WTC11 (cell line): ENCODE data around the gene EIF2D. TPM values are rescaled to one million over a fixed set of nuclear protein-coding genes. Genes with fewer than 3 reads are reported as not detected.

Experiments
- ATAC-seq: fragments of 200-7000 bp; cut with Tn5 transposase; 2 replicates; pipeline ENCODE4 v1.10.0; 2021; ENCODE audit warnings: mild to moderate bottlenecking, moderate library complexity
- CTCF ChIA-PET: fragments of 300-600 bp; sonication (Branson Sonifier 250); formaldehyde crosslinking; loops from one replicate; lab custom pipeline; 2021; ENCODE audit warnings: antibody characterized with exemption; lab: Charles Lee
- POLR2A ChIA-PET: fragments of 350-600 bp; sonication (Branson Sonifier 250); formaldehyde crosslinking; loops from one replicate; lab custom pipeline; 2021; ENCODE audit warnings: antibody characterized with exemption; lab: Charles Lee
- DNase-seq: peaks from one replicate; pipeline ENCODE4 v3.0.0; 2021; ENCODE audit warnings: low spot score
- H3K27ac Mint-ChIP-seq: 2 replicates; pipeline ENCODE4 v1.8.0; 2021; ENCODE audit warnings: mixed read lengths
- H3K27me3 Mint-ChIP-seq: 2 replicates; pipeline ENCODE4 v1.8.0; 2021; ENCODE audit warnings: low read depth, mild to moderate bottlenecking, moderate library complexity, mixed read lengths
- H3K36me3 Mint-ChIP-seq: 2 replicates; pipeline ENCODE4 v1.8.0; 2021; ENCODE audit warnings: mixed read lengths
- H3K4me1 Mint-ChIP-seq: 2 replicates; pipeline ENCODE4 v1.8.0; 2022; ENCODE audit warnings: mixed read lengths
- H3K4me3 Mint-ChIP-seq: 2 replicates; pipeline ENCODE4 v1.8.0; 2021; ENCODE audit warnings: mild to moderate bottlenecking, moderate library complexity, mixed read lengths
- H3K9me3 Mint-ChIP-seq: 2 replicates; pipeline ENCODE4 v1.8.0; 2021; ENCODE audit warnings: mixed read lengths
- ELF4 ChIP-seq: sonication (generic); formaldehyde crosslinking; IDR thresholded peaks from 2 replicates; pipeline ENCODE4 v1.8.1; 2022; ENCODE audit warnings: low read depth, mild to moderate bottlenecking, moderate library complexity, missing genetic modification reagents
- GABPB1 ChIP-seq: sonication (generic); formaldehyde crosslinking; IDR thresholded peaks from 2 replicates; pipeline ENCODE4 v1.8.1; 2023; ENCODE audit warnings: mild to moderate bottlenecking, missing genetic modification reagents
- JAZF1 ChIP-seq: fragments of 250-450 bp; sonication (Bioruptor Pico); IDR thresholded peaks from 2 replicates; pipeline ENCODE4 v1.9.0; 2021; ENCODE audit warnings: moderate library complexity, mild to moderate bottlenecking, inconsistent platforms
- NFE2L1 ChIP-seq: sonication (generic); formaldehyde crosslinking; IDR thresholded peaks from 2 replicates; pipeline ENCODE4 v1.8.1; 2023; ENCODE audit warnings: missing genetic modification reagents
- NFYB ChIP-seq: sonication (generic); formaldehyde crosslinking; conservative IDR thresholded peaks from 2 replicates; pipeline ENCODE4 v1.8.0; 2022; ENCODE audit warnings: low read depth, missing genetic modification reagents
- NR1H2 ChIP-seq: sonication (generic); formaldehyde crosslinking; IDR thresholded peaks from 2 replicates; pipeline ENCODE4 v1.9.0; 2021; ENCODE audit warnings: mild to moderate bottlenecking, moderate library complexity, missing genetic modification reagents
- RELA ChIP-seq: sonication (generic); formaldehyde crosslinking; IDR thresholded peaks from 2 replicates; pipeline ENCODE4 v1.8.1; 2022; ENCODE audit warnings: missing genetic modification reagents, mild to moderate bottlenecking, borderline replicate concordance
- SMAD3 ChIP-seq: sonication (generic); formaldehyde crosslinking; IDR thresholded peaks from 2 replicates; pipeline ENCODE4 v1.8.0; 2022; ENCODE audit warnings: missing genetic modification reagents, mild to moderate bottlenecking, borderline replicate concordance
- SOX15 ChIP-seq: fragments of 250-450 bp; sonication (Bioruptor Pico); IDR thresholded peaks from 2 replicates; pipeline ENCODE4 v1.9.0; 2021; ENCODE audit warnings: mild to moderate bottlenecking
- TEAD1 ChIP-seq: sonication (generic); formaldehyde crosslinking; IDR thresholded peaks from 2 replicates; pipeline ENCODE4 v1.8.0; 2022; ENCODE audit warnings: mild to moderate bottlenecking, missing genetic modification reagents
- TEAD4 ChIP-seq: sonication (generic); formaldehyde crosslinking; IDR thresholded peaks from 2 replicates; pipeline ENCODE4 v1.8.0; 2022; ENCODE audit warnings: mild to moderate bottlenecking, missing genetic modification reagents
- total RNA-seq: library from RNA; stranded (reverse); gene quantifications from 3 replicates; pipeline ENCODE4 v1.2.3, GENCODE V29; 2021
- TF ChIP-seq, protein P1 (sequence below): sonication (generic); formaldehyde crosslinking; IDR thresholded peaks from 2 replicates; pipeline ENCODE4 v1.8.0; 2023; ENCODE audit warnings: missing genetic modification reagents, mild to moderate bottlenecking, borderline replicate concordance
- TF ChIP-seq, protein P2 (sequence below): sonication (generic); formaldehyde crosslinking; IDR thresholded peaks from 2 replicates; pipeline ENCODE4 v1.8.1; 2023; ENCODE audit warnings: mild to moderate bottlenecking, missing genetic modification reagents
- TF ChIP-seq, protein P3 (sequence below): sonication (generic); formaldehyde crosslinking; IDR thresholded peaks from 2 replicates; pipeline ENCODE4 v1.8.1; 2023; ENCODE audit warnings: mild to moderate bottlenecking, missing genetic modification reagents, moderate library complexity
- TF ChIP-seq, protein P4 (sequence below): sonication (generic); formaldehyde crosslinking; IDR thresholded peaks from 2 replicates; pipeline ENCODE4 v1.8.0; 2023; ENCODE audit warnings: mild to moderate bottlenecking, missing genetic modification reagents
- TF ChIP-seq, protein P5 (sequence below): sonication (generic); formaldehyde crosslinking; conservative IDR thresholded peaks from 2 replicates; pipeline ENCODE4 v1.8.1; 2023; ENCODE audit warnings: mild to moderate bottlenecking, low read depth, missing genetic modification reagents, moderate library complexity
- TF ChIP-seq, protein P6 (sequence below): sonication (generic); formaldehyde crosslinking; IDR thresholded peaks from 2 replicates; pipeline ENCODE4 v1.8.1; 2022; ENCODE audit warnings: low read depth, missing genetic modification reagents, borderline replicate concordance
- TF ChIP-seq, protein P7 (sequence below): sonication (generic); formaldehyde crosslinking; IDR thresholded peaks from 2 replicates; pipeline ENCODE4 v1.8.0; 2022; ENCODE audit warnings: missing genetic modification reagents
- TF ChIP-seq, protein P8 (sequence below): sonication (generic); formaldehyde crosslinking; IDR thresholded peaks from 2 replicates; pipeline ENCODE4 v1.8.1; 2022; ENCODE audit warnings: mild to moderate bottlenecking, moderate library complexity, missing genetic modification reagents

Gene EIF2D
- total RNA-seq, 1 experiment from 2014 or later = 35.7 TPM

DNA sequence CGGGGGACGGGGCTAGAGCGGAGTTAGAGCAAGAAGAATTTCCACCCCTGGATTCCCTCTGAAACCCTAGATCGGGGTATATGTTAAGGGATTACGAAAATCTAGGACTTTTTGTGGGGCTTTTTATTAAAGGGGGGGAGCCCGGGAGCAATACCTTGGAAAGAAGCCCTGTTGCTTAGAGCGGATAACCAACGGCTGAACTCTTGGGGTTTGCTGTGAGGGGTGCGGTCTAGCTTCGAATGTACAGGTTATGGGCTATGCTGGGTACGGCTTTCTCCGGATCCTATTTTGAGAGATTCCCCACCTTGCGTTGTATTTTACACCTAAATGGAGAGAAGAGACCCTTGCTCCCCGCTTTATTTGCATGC, 23.7 kb upstream of the EIF2D start:
- H3K27ac Mint-ChIP-seq = no peak overlapping the region
- DNase-seq (no peak), ATAC-seq (peak; percentile 2)
- no peaks in the 10 kb centered on the region for H3K36me3 Mint-ChIP-seq
- peak overlapping the region; percentile 76 for H3K4me3 Mint-ChIP-seq
- H3K9me3 Mint-ChIP-seq = no peaks in the 10 kb centered on the region
- no peaks in the 10 kb centered on the region; the same call in 1 of the 2 replicates for H3K27me3 Mint-ChIP-seq
- ChIA-PET POLR2A (interaction anchor here (1.0 to 1.9 kb wide), 6 partner anchors 10 to 346 kb away, joined by 3 to 15 read pairs (median 6); partner anchors contain the start of gene EIF2D), CTCF (interaction anchor here (0.7 to 13.9 kb wide), 13 partner anchors 15 to 397 kb away, joined by 3 to 659 read pairs (median 7); partner anchors contain the start of genes C1orf116 and EIF2D)
- TF ChIP-seq NFE2L1 (CRISPR knock-in tag) = no peak
- TF ChIP-seq, protein P1, sequence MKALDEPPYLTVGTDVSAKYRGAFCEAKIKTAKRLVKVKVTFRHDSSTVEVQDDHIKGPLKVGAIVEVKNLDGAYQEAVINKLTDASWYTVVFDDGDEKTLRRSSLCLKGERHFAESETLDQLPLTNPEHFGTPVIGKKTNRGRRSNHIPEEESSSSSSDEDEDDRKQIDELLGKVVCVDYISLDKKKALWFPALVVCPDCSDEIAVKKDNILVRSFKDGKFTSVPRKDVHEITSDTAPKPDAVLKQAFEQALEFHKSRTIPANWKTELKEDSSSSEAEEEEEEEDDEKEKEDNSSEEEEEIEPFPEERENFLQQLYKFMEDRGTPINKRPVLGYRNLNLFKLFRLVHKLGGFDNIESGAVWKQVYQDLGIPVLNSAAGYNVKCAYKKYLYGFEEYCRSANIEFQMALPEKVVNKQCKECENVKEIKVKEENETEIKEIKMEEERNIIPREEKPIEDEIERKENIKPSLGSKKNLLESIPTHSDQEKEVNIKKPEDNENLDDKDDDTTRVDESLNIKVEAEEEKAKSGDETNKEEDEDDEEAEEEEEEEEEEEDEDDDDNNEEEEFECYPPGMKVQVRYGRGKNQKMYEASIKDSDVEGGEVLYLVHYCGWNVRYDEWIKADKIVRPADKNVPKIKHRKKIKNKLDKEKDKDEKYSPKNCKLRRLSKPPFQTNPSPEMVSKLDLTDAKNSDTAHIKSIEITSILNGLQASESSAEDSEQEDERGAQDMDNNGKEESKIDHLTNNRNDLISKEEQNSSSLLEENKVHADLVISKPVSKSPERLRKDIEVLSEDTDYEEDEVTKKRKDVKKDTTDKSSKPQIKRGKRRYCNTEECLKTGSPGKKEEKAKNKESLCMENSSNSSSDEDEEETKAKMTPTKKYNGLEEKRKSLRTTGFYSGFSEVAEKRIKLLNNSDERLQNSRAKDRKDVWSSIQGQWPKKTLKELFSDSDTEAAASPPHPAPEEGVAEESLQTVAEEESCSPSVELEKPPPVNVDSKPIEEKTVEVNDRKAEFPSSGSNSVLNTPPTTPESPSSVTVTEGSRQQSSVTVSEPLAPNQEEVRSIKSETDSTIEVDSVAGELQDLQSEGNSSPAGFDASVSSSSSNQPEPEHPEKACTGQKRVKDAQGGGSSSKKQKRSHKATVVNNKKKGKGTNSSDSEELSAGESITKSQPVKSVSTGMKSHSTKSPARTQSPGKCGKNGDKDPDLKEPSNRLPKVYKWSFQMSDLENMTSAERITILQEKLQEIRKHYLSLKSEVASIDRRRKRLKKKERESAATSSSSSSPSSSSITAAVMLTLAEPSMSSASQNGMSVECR (CRISPR knock-in tag) = no peak
- TF ChIP-seq, protein P2, sequence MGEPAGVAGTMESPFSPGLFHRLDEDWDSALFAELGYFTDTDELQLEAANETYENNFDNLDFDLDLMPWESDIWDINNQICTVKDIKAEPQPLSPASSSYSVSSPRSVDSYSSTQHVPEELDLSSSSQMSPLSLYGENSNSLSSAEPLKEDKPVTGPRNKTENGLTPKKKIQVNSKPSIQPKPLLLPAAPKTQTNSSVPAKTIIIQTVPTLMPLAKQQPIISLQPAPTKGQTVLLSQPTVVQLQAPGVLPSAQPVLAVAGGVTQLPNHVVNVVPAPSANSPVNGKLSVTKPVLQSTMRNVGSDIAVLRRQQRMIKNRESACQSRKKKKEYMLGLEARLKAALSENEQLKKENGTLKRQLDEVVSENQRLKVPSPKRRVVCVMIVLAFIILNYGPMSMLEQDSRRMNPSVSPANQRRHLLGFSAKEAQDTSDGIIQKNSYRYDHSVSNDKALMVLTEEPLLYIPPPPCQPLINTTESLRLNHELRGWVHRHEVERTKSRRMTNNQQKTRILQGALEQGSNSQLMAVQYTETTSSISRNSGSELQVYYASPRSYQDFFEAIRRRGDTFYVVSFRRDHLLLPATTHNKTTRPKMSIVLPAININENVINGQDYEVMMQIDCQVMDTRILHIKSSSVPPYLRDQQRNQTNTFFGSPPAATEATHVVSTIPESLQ (CRISPR knock-in tag) = no peak
- TF ChIP-seq GABPB1 (CRISPR knock-in tag) = no peak
- no peak for TF ChIP-seq SOX15 (CRISPR knock-in tag)
- TF ChIP-seq ELF4 (CRISPR knock-in tag) = no peak
- TF ChIP-seq JAZF1 (CRISPR knock-in tag) = no peak
- TF ChIP-seq RELA (CRISPR knock-in tag) = no peak
- no peak for TF ChIP-seq TEAD4 (CRISPR knock-in tag)
- no peak for TF ChIP-seq NFYB (CRISPR knock-in tag)
- TF ChIP-seq, protein P3, sequence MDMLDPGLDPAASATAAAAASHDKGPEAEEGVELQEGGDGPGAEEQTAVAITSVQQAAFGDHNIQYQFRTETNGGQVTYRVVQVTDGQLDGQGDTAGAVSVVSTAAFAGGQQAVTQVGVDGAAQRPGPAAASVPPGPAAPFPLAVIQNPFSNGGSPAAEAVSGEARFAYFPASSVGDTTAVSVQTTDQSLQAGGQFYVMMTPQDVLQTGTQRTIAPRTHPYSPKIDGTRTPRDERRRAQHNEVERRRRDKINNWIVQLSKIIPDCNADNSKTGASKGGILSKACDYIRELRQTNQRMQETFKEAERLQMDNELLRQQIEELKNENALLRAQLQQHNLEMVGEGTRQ (CRISPR knock-in tag) = no peak
- TF ChIP-seq, protein P4, sequence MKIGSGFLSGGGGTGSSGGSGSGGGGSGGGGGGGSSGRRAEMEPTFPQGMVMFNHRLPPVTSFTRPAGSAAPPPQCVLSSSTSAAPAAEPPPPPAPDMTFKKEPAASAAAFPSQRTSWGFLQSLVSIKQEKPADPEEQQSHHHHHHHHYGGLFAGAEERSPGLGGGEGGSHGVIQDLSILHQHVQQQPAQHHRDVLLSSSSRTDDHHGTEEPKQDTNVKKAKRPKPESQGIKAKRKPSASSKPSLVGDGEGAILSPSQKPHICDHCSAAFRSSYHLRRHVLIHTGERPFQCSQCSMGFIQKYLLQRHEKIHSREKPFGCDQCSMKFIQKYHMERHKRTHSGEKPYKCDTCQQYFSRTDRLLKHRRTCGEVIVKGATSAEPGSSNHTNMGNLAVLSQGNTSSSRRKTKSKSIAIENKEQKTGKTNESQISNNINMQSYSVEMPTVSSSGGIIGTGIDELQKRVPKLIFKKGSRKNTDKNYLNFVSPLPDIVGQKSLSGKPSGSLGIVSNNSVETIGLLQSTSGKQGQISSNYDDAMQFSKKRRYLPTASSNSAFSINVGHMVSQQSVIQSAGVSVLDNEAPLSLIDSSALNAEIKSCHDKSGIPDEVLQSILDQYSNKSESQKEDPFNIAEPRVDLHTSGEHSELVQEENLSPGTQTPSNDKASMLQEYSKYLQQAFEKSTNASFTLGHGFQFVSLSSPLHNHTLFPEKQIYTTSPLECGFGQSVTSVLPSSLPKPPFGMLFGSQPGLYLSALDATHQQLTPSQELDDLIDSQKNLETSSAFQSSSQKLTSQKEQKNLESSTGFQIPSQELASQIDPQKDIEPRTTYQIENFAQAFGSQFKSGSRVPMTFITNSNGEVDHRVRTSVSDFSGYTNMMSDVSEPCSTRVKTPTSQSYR (CRISPR knock-in tag) = no peak
- TF ChIP-seq, protein P5, sequence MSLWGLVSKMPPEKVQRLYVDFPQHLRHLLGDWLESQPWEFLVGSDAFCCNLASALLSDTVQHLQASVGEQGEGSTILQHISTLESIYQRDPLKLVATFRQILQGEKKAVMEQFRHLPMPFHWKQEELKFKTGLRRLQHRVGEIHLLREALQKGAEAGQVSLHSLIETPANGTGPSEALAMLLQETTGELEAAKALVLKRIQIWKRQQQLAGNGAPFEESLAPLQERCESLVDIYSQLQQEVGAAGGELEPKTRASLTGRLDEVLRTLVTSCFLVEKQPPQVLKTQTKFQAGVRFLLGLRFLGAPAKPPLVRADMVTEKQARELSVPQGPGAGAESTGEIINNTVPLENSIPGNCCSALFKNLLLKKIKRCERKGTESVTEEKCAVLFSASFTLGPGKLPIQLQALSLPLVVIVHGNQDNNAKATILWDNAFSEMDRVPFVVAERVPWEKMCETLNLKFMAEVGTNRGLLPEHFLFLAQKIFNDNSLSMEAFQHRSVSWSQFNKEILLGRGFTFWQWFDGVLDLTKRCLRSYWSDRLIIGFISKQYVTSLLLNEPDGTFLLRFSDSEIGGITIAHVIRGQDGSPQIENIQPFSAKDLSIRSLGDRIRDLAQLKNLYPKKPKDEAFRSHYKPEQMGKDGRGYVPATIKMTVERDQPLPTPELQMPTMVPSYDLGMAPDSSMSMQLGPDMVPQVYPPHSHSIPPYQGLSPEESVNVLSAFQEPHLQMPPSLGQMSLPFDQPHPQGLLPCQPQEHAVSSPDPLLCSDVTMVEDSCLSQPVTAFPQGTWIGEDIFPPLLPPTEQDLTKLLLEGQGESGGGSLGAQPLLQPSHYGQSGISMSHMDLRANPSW (CRISPR knock-in tag) = no peak
- TF ChIP-seq, protein P6, sequence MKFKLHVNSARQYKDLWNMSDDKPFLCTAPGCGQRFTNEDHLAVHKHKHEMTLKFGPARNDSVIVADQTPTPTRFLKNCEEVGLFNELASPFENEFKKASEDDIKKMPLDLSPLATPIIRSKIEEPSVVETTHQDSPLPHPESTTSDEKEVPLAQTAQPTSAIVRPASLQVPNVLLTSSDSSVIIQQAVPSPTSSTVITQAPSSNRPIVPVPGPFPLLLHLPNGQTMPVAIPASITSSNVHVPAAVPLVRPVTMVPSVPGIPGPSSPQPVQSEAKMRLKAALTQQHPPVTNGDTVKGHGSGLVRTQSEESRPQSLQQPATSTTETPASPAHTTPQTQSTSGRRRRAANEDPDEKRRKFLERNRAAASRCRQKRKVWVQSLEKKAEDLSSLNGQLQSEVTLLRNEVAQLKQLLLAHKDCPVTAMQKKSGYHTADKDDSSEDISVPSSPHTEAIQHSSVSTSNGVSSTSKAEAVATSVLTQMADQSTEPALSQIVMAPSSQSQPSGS (CRISPR knock-in tag) = no peak
- TF ChIP-seq, protein P7, sequence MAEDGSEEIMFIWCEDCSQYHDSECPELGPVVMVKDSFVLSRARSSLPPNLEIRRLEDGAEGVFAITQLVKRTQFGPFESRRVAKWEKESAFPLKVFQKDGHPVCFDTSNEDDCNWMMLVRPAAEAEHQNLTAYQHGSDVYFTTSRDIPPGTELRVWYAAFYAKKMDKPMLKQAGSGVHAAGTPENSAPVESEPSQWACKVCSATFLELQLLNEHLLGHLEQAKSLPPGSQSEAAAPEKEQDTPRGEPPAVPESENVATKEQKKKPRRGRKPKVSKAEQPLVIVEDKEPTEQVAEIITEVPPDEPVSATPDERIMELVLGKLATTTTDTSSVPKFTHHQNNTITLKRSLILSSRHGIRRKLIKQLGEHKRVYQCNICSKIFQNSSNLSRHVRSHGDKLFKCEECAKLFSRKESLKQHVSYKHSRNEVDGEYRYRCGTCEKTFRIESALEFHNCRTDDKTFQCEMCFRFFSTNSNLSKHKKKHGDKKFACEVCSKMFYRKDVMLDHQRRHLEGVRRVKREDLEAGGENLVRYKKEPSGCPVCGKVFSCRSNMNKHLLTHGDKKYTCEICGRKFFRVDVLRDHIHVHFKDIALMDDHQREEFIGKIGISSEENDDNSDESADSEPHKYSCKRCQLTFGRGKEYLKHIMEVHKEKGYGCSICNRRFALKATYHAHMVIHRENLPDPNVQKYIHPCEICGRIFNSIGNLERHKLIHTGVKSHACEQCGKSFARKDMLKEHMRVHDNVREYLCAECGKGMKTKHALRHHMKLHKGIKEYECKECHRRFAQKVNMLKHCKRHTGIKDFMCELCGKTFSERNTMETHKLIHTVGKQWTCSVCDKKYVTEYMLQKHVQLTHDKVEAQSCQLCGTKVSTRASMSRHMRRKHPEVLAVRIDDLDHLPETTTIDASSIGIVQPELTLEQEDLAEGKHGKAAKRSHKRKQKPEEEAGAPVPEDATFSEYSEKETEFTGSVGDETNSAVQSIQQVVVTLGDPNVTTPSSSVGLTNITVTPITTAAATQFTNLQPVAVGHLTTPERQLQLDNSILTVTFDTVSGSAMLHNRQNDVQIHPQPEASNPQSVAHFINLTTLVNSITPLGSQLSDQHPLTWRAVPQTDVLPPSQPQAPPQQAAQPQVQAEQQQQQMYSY = no peak
- TF ChIP-seq, protein P8, sequence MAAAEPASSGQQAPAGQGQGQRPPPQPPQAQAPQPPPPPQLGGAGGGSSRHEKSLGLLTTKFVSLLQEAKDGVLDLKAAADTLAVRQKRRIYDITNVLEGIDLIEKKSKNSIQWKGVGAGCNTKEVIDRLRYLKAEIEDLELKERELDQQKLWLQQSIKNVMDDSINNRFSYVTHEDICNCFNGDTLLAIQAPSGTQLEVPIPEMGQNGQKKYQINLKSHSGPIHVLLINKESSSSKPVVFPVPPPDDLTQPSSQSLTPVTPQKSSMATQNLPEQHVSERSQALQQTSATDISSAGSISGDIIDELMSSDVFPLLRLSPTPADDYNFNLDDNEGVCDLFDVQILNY (CRISPR knock-in tag) = no peak
- TF ChIP-seq TEAD1 (CRISPR knock-in tag) = no peak
- no peak for TF ChIP-seq NR1H2 (CRISPR knock-in tag)
- no peak for TF ChIP-seq SMAD3 (CRISPR knock-in tag)
- peaks cover 34% of the 10 kb centered on the region for H3K4me1 Mint-ChIP-seq
